Breast epithelium (tissue), 3 donors: ENCODE results near the gene PAFAH2.

Experiments used
- CTCF ChIP-seq, 3 donors: fragments of 450-650 bp; IDR thresholded peaks; one replicate each; pipeline ENCODE4 v1.5.1; 2016 to 2017; ENCODE audit warnings: antibody characterized with exemption in 3 of 3, mild to moderate bottlenecking in 3 of 3, moderate library complexity in 3 of 3
- POLR2A ChIP-seq: fragments of 450-650 bp; IDR thresholded peaks from one replicate; pipeline ENCODE4 v1.6.1; 2016; ENCODE audit warnings: antibody characterized with exemption, mild to moderate bottlenecking, moderate library complexity
- POLR2AphosphoS5 ChIP-seq, 3 donors: sonication (generic); formaldehyde crosslinking; IDR thresholded peaks; one replicate each; pipeline ENCODE4 v1.6.1; 2017; ENCODE audit warnings: antibody characterized with exemption in 3 of 3

- TF ChIP-seq CTCF (IDR thresholded peaks at IDR 0.05), result no peak
- TF ChIP-seq POLR2A, result no peak
- no peak for TF ChIP-seq POLR2AphosphoS5 (IDR thresholded peaks at IDR 0.05)
Observed at GRCh38 chr1:26038904-26039303, 41.0 kb upstream of the PAFAH2 start.
